ENCODE results near the gene SLC10A2. TPM values are rescaled to one million over a fixed set of nuclear protein-coding genes. Genes with fewer than 3 reads are reported as not detected.

Gene SLC10A2
- total and polyA plus RNA-seq, 11 donors, result not detected

GRCh38 chr13:103087275-103087674, 21.1 kb upstream of the SLC10A2 start:
- Histone ChIP-seq H3K4me3 (no peak overlapping the region), H3K27ac (no peak overlapping the region), H3K4me1 (no peaks in the 10 kb centered on the region), H3K27me3 (no peaks in the 10 kb centered on the region), H3K36me3 (no peaks in the 10 kb centered on the region), H3K9me3 (peaks cover 0 to 9% (median 0%) of the 10 kb centered on the region in 12 donors)
- TF ChIP-seq POLR2A (IDR thresholded peaks at IDR 0.05) (no peak), CTCF (IDR thresholded peaks at IDR 0.05) (no peak)
- intact Hi-C loops (cut with DNase I), result no loop called here
- DNase-seq (no peak), ATAC-seq (no peak)
- 67 to 70% (median 70%) methylated on average over 3 of the region's 3 CpGs for WGBS, 4 donors

DNA sequence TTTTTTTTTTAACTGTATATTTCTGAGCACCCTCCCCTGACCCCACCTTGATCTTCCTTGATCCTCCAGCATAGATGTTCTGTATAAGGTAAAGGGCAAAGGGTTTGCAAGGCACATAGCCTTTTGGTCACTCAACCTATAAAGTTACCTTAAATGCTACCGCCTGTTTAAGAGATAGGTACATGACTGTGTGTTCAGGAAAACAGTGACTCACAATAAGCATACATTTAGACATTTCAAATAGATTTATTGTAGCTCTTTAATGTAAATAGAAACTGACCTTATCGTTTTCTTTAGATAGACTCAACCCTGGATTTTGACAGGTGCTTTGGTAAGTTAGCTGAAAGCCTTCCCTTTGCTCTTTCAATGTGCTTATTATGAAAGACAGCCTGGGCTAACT, 15.2 kb upstream of the SLC10A2 start:
- DNase-seq (no peak), ATAC-seq (no peak)
- no peaks in the 10 kb centered on the region for H3K4me1 ChIP-seq
- H3K27me3 ChIP-seq, result no peaks in the 10 kb centered on the region
- WGBS, 4 donors, result 71 to 83% (median 82%) methylated on average over 2 of the region's 2 CpGs
- H3K4me3 ChIP-seq, result no peak overlapping the region
- intact Hi-C loops (cut with DNase I), result no loop called here
- no peaks in the 10 kb centered on the region for H3K36me3 ChIP-seq
- no peak overlapping the region for H3K27ac ChIP-seq
- no peaks in the 10 kb centered on the region for H3K9me3 ChIP-seq
- TF ChIP-seq CTCF (IDR thresholded peaks at IDR 0.05), result no peak
- no peak for TF ChIP-seq POLR2A (IDR thresholded peaks at IDR 0.05)

GRCh38 chr13:103078158-103078557, 11.9 kb upstream of the SLC10A2 start:
- intact Hi-C loops (cut with DNase I), result no loop called here
- Histone ChIP-seq H3K27ac (no peak overlapping the region), H3K4me1 (no peaks in the 10 kb centered on the region), H3K9me3 (peaks cover 0 to 4% (median 0%) of the 10 kb centered on the region in 12 donors), H3K27me3 (no peaks in the 10 kb centered on the region), H3K4me3 (no peak overlapping the region), H3K36me3 (no peaks in the 10 kb centered on the region)
- 79 to 87% (median 85%) methylated on average over 5 of the region's 5 CpGs for WGBS, 4 donors
- no peak for ATAC-seq
- no peak for DNase-seq
- TF ChIP-seq CTCF (IDR thresholded peaks at IDR 0.05) (no peak), POLR2A (IDR thresholded peaks at IDR 0.05) (no peak)

GRCh38 chr13:103068836-103069235, 2.6 kb upstream of the SLC10A2 start:
- TF ChIP-seq CTCF (IDR thresholded peaks at IDR 0.05), result no peak
- no peak for TF ChIP-seq POLR2A (IDR thresholded peaks at IDR 0.05)
- intact Hi-C loops (cut with DNase I), result no loop called here
- H3K9me3 ChIP-seq, result peaks cover 0 to 4% (median 0%) of the 10 kb centered on the region in 12 donors
- 92 to 99% (median 95%) methylated on average over 1 of the region's 1 CpG for WGBS, 4 donors
- no peaks in the 10 kb centered on the region for H3K36me3 ChIP-seq
- no peaks in the 10 kb centered on the region for H3K4me1 ChIP-seq
- no peak overlapping the region for H3K4me3 ChIP-seq
- H3K27ac ChIP-seq, result no peak overlapping the region
- DNase-seq (no peak), ATAC-seq (no peak)
- no peaks in the 10 kb centered on the region for H3K27me3 ChIP-seq

All from heart left ventricle (tissue), 16 donors.